ENCODE data around the gene ZDHHC14.

The ZDHHC14 gene

DNA sequence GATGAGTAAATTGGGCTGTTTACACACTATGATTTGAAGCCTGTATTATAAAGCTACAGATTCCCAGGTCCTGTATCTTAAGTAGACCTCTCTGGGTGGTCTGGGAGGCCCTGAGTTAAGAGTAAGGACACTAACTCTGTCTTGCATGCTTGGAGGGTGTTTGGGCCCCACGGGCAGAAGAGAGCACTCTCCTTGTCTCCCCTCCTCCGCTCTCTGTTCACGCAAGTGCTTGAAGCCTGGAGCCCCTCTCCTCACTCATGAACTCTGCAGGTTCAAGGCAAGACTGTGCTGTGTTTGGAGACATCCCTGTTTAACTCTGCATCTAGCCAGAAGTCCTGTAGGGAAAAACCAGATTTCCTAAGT lies 154.0 kb downstream of the ZDHHC14 start:
- no peak for DNase-seq (ENCODE audit: low read depth)

DNA sequence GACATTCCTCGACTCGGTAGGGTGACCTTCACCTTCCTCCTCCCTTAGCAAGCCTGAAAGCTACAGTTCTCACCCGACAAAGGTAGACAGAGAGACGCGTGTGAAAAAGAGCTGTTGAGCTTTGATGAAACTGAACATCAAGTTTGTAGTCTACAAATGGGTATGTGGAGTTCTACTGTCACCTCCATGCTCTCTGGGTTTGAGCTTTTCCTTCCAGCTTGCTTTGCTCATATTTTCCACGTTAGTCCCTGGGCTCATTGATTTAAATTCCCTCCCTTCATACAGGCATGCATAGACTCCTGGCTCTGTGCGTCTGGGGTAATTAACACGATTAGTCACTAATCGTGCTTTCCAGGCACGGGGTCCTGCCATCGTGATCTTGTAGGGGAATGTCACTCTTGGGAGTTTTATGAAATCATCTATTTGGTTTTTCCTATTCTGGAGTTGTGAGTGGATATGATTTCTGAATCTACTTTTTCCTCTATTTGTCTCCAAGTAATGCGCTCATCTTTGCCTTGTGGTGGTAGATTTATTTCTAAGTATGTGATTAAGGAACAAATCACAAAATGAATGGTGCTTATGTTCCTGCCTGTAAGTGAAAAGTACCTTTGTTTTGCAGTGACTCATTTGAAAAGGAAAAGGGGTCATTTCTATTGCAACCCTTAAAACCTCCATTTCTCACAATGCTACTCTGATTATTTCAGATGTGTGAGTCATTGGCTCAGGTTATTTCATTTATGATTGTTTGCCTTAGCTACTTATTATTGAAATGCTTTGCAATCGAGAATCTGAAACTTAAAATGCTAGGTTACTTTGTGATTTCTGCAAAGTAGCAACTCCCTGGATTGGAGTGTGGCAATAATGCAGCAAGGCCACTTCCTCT lies 154.6 kb downstream of the ZDHHC14 start:
- no peak for DNase-seq (ENCODE audit: low read depth)

- no peak for DNase-seq (ENCODE audit: low read depth)
Measured at GRCh38 chr6:157536223-157536545, 155.2 kb downstream of the ZDHHC14 start.

DNA sequence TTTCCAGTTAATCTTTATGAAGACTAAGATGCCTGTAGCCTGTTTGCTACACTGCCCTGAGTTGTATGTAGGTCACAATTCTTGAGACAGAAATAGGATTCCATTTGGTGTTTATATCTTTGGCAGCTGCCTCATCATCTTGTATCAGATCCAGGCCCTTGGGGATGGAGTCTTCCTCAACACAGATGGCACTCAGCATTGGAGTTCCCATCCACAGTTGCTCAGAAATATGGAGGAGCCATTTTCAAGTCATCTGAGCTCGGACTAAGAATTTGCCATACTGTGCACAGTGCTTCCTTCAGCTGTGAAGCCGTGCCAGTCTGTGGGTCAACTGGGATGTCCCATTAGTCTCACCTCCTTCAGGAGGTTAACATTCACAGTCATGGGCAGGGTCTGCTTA lies 156.6 kb downstream of the ZDHHC14 start:
- DNase-seq (ENCODE audit: low read depth), result no peak

GRCh38 chr6:157538168-157538567 lies 157.2 kb downstream of the ZDHHC14 start:
- DNase-seq (ENCODE audit: low read depth), result no peak

DNA sequence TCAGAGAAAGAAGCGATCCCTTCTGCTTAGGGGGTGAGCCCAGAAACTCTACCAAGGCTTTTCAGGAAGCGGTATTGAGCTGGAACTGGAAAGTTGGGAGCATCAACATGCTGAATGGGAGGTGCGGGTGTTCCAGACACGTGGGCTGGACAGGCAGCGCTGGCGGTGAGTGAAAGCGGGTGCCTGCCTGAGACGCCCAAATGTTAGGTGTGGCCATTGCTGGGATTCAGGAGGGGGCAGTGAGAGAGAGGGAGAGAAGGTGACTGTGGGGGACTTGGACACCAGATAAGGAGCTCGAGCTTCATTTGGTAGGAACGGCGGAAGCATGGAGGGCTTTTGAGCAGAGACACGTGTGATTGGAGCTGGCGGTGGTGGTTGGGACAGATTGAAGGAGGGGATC lies 157.7 kb downstream of the ZDHHC14 start:
- no peak for DNase-seq (ENCODE audit: low read depth)

DNA sequence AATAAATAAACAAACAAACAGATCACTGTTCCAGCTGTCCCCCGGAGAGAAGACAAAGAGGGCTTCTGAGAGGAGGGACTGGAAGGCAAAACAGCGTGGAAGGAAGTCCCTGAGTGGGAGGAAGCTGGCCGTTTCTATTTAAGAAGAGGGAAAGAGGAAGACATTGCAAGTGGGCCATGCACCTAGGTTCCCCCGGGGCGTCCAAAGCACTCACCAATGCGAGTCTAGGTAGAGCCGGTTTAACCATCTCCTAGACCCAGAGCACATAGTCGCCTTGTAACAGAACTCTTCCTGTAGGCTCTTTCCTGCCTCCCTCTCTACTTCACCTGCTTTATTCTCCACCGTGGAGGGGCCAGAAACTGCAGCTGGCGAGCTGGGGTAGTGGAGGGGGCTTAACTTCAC lies 158.4 kb downstream of the ZDHHC14 start:
- no peak for DNase-seq (ENCODE audit: low read depth)

DNA sequence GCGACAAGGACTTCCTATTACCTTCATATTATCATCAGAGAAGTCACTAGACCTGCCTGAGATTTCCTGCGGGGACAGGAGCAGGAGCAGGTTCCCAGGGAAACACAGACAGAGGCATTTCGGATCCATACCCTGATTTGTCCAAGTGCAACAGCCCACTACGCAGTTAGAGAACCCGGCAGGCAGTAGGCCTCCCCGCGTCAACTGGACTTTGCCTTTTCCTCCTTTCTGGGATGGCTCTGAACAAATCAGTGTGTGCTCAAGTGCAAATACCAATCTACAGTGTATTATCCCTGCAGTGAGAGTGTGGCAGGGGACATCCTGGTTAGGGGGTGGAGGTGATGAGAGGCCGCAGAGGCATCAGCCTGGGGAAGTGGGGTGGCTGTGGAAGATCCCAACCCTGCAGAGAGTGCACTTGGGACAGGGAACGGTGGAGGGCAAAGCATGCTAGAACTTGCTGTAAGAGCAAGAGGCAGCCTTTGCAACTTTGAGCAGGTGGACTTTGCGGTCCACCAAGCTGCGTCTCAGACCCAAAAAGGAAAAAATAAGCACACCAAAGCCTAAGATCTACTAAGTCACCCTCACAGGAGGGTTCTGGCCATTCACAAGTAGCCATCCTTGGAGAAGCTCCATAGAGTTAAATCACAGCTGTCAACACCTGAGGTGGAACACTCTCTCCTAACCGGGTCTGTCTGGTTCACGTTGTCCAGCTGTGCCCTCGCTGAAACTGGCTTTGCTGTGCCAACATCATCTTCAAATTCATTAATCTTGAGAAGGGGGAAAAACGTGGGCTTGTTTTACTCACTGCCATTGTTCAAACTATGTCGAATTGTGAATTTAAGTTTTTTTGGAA lies 159.1 kb downstream of the ZDHHC14 start:
- no peak for DNase-seq (ENCODE audit: low read depth)

DNA sequence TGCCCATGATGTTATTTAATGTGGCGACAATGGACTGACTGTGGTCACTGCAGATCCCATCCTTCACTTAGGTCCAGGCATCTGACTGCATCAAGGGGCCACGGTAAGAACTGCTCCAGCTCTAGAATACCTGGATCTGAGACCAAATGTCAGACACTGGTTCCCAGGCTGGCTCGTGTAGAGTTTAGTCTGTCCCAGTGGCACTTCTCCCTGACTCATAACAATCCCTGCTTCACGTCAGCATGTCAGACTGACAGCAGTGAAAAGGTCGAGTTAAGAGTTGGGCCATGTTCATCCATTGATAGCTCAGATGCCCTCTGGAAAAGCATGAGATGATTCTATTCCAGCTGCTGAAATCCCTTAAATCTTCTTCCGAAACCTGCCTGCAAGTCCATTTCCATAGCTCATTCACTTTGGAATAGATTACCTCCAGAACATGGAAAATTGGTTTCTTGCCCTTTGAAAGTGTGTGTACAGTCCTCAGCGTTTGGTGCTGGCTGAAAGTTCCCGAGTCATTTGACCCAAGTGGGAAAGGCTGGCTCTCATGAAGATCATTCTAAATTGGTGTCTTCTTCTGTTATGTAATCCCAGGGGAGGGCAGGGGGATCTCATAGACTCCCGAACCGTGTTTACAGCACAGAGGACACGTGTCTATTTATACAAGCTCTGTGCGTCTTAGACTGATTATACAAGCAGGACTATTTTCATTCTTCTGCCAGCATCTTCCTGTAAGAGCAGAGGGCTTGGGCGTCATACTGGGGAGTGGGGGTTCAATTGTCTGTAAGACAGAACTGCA lies 160.8 kb downstream of the ZDHHC14 start:
- no peak for DNase-seq (ENCODE audit: low read depth)

GRCh38 chr6:157542414-157543160 lies 161.6 kb downstream of the ZDHHC14 start:
- no peak for DNase-seq (ENCODE audit: low read depth)

- no peak for DNase-seq (ENCODE audit: low read depth)
Measured at GRCh38 chr6:157546321-157546720, 165.3 kb downstream of the ZDHHC14 start.

DNA sequence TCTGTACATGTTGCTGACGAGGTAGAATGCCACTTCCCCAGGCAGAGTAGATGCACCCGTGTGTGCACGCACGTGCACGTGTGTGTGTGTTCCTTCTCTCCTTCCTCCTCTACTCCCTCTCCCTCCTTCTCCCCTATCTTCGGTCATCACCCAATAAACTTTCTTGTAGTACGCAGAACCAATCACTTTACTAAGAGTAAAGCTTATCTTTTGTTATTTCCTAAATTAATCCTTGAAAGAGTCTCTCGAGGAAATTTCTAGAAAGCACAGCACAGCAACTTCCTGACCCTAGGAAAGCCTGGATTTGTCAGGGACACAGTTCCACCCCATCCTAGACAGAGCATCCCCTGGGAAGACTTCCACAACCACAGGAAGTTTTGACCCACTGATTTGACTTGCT lies 166.1 kb downstream of the ZDHHC14 start:
- no peak for DNase-seq (ENCODE audit: low read depth)

GRCh38 chr6:157548635-157549467 lies 167.9 kb downstream of the ZDHHC14 start:
- no peak for DNase-seq (ENCODE audit: low read depth)

GRCh38 chr6:157549468-157549745 lies 168.4 kb downstream of the ZDHHC14 start:
- DNase-seq (ENCODE audit: low read depth), result no peak

GRCh38 chr6:157550114-157550989 lies 169.4 kb downstream of the ZDHHC14 start:
- peak; percentile 16 for DNase-seq (ENCODE audit: low read depth)

GRCh38 chr6:157551041-157551832 lies 170.2 kb downstream of the ZDHHC14 start:
- no peak for DNase-seq (ENCODE audit: low read depth)

DNA sequence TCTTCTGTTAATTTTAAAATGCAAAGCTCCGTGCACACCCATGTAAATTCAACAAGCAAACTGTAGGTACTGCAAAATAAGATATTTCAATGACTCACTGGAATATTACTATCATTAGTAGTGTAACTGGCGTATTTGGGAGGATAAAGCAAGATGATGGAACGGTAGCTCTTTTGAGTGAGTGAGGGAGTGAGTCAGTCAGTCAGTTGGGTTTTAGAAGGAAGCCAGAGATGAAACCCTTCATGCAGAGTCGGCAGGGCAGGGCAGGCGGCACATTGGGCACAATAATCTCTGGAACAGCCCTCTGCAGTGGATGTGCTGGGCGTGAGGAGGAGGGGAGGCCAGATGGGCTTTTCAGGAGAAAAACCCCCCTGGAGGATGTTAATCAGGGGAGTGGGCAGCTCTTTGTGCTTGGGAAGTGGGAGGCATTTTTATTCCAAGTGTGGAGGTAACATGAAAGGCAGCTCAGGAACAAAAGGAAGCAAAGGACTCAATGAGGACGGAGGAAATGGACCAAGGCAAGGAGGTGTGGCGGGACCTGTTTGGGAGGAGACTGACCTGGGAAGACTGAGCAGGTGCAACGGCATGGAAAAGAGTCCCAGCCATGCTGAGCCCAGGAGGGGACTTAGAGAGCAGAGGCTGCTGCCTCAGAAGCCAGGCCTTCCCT lies 171.2 kb downstream of the ZDHHC14 start:
- DNase-seq (ENCODE audit: low read depth), result no peak

DNA sequence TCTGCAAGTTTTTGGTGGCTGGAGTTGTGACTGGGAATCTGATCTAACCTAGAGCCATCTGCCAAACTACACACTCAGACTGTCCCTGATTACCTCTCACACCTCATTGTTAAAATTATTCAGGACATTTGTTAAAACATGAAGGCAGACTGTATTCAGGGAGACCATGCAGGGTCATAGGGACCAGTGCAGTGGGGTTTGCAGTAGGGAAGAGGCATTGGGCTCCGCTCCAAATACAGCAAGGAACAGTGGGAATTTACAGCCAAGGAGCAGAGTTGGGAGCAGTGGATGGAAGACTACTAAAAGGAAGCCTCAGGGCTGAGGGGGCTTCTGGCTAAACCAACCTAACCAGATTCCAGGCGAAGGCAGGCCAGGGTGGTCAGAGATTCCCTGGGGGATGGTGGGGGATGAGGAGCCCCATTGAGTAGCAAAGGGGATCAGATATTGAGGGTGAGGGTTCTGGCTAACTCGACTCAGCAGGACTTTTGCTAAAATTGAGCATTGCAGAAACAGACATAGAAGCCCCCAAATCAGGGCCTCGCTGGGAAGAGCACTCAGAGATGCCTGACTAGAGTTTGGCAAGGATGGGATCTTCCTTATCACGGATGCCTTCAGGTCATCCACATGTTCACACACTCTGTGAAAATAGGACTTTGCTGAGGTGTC lies 172.0 kb downstream of the ZDHHC14 start:
- no peak for DNase-seq (ENCODE audit: low read depth)

Measured in activated T-helper 9 cell treated with anti-CD3 and anti-CD28 coated beads, Interleukin-2, amount 50 U/mL, for 16 hours (primary cell).